Stimulated activated naive B cell treated with anti-CD40 and anti-IgM and Interleukin-4, amounts not matched to agents 10 μg/mL and 1 μg/mL and 100 μg/mL, for 72 hours (primary cell): ENCODE data around the gene PRKN.

Experiments used
- ATAC-seq, 2 donors: fragments of 150-1000 bp; cut with Tn5 transposase; replicated peaks; 2 replicates each; pipeline ENCODE4 v1.10.0; 2021; ENCODE audit warnings: moderate library complexity in 1 of 2
- DNase-seq: peaks from one replicate; pipeline ENCODE4 v3.0.0; 2021
- H3K27ac Mint-ChIP-seq: one replicate; pipeline ENCODE4 v1.8.0; 2022; ENCODE audit warnings: mild to moderate bottlenecking, mixed read lengths
- H3K27me3 Mint-ChIP-seq, 2 donors: one replicate each; pipeline ENCODE4 v1.8.0; 2022; ENCODE audit warnings: mixed read lengths in 2 of 2
- H3K36me3 Mint-ChIP-seq, 2 donors: one replicate each; pipeline ENCODE4 v1.8.0; 2022; ENCODE audit warnings: mixed read lengths in 2 of 2, mild to moderate bottlenecking in 1 of 2
- H3K4me1 Mint-ChIP-seq, 2 donors: one replicate each; pipeline ENCODE4 v1.8.0; 2022; ENCODE audit warnings: mixed read lengths in 2 of 2, mild to moderate bottlenecking in 1 of 2
- H3K4me3 Mint-ChIP-seq, 2 donors: one replicate each; pipeline ENCODE4 v1.8.0; 2022; ENCODE audit warnings: mild to moderate bottlenecking in 2 of 2, mixed read lengths in 2 of 2, moderate library complexity in 1 of 2
- H3K9me3 Mint-ChIP-seq, 2 donors: one replicate each; pipeline ENCODE4 v1.8.0; 2022; ENCODE audit warnings: mixed read lengths in 2 of 2, mild to moderate bottlenecking in 1 of 2

Gene PRKN

DNA sequence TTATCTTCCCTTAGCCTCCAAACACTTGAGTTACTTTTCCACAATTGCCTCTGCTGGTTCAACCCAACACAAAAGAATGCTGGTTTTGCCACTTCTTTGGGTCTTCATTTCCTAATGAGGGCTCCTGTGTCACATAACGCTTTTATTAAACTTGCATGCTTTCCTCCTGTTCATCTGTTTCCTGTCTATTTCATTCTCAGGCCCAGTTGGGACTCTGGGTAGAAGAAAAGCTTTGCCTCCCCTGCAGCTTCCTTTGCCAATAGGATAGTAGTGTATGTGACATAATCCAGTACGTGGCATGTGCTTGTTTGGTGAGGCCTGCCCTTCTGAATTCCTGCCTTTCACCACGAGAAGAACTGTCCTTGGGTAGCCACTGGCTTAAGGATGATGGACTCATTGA is 924.4 kb downstream of the PRKN start:
- Mint-ChIP-seq H3K9me3 (peaks cover 0 to 4% of the 10 kb centered on the region in 2 donors), H3K36me3 (no peaks in the 10 kb centered on the region), H3K4me1 (no peaks in the 10 kb centered on the region), H3K27me3 (no peaks in the 10 kb centered on the region), H3K4me3 (no peak overlapping the region), H3K27ac (no peak overlapping the region)
- ATAC-seq (no peak), DNase-seq (no peak)

DNA sequence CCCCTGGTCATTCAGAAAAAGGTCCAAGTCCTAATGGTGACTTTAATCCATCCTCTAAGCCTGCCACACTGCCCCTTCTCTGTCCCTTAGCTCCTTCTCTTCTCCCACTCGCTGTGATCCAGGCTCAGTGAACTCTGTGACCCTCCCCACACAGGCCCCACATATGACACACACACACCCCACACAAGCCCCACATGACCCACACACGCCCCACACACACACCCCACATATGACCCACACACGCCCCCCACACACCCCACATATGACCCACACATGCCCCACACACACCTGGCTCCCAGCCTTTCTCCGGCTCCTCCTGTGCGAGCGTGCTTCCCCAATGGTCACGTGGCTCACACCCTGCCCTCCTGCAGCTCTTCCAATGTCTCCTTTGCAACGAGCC is 925.3 kb downstream of the PRKN start:
- H3K27me3 Mint-ChIP-seq, result no peaks in the 10 kb centered on the region

DNA sequence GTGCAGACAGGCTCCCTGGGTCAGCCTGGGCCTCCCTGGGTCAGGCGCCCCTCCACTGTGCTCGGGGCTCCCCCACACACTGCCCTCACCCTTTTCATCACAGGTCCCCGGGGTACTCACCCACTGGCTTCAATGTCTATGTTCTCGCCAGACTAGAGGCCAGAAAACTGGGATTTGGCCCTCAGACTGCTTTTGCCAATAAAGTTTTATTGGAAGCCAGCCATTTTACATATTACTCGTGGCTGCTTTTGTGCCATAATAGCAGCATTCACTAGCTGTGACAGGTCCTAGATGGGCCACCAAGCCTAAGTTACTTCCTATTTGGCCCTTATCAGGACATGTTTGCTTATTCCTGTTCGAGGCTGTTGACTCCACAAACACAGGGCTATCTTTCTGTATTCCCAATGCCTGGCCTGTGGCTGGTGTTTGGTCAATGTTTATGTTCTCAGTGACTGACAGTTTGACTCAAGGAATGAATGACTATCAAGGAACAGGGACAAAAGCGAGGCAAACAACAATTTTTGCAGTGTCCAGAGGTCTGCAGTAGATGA is 928.6 kb downstream of the PRKN start:
- Mint-ChIP-seq H3K27ac (no peak overlapping the region), H3K4me1 (no peaks in the 10 kb centered on the region), H3K36me3 (no peaks in the 10 kb centered on the region), H3K9me3 (peaks cover 0 to 4% of the 10 kb centered on the region in 2 donors), H3K4me3 (no peak overlapping the region), H3K27me3 (no peaks in the 10 kb centered on the region)
- no peak for ATAC-seq
- no peak for DNase-seq

More for the DNA sequence above, 925.3 kb downstream of the PRKN start:
- no peak overlapping the region for H3K4me3 Mint-ChIP-seq
- peaks cover 0 to 4% of the 10 kb centered on the region in 2 donors for H3K9me3 Mint-ChIP-seq
- no peak overlapping the region for H3K27ac Mint-ChIP-seq
- no peaks in the 10 kb centered on the region for H3K4me1 Mint-ChIP-seq
- no peak for ATAC-seq
- DNase-seq, result no peak
- H3K36me3 Mint-ChIP-seq, result no peaks in the 10 kb centered on the region

DNA sequence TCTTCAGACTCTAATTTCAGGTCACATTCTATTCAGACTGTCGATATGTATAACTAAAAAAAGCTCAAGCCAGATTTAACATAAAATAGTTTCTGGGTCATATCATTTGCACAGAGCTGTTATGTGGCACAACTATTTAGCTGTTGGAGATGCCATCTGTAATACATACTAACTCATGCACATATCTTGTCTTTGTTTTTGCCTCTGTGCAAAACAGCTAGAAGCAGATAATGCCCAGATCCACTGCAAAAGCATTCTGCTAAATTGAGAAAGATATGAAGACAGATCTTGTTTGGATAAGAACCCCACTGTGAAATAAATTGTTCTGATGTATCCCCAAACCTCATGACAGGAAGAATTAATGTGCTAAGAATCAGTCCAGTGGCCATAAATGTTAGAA is 930.9 kb downstream of the PRKN start:
- Mint-ChIP-seq H3K4me1 (no peaks in the 10 kb centered on the region), H3K9me3 (peaks cover 0 to 4% of the 10 kb centered on the region in 2 donors), H3K27ac (no peak overlapping the region), H3K4me3 (no peak overlapping the region), H3K27me3 (no peaks in the 10 kb centered on the region), H3K36me3 (no peaks in the 10 kb centered on the region)
- ATAC-seq, result no peak
- DNase-seq, result no peak

DNA sequence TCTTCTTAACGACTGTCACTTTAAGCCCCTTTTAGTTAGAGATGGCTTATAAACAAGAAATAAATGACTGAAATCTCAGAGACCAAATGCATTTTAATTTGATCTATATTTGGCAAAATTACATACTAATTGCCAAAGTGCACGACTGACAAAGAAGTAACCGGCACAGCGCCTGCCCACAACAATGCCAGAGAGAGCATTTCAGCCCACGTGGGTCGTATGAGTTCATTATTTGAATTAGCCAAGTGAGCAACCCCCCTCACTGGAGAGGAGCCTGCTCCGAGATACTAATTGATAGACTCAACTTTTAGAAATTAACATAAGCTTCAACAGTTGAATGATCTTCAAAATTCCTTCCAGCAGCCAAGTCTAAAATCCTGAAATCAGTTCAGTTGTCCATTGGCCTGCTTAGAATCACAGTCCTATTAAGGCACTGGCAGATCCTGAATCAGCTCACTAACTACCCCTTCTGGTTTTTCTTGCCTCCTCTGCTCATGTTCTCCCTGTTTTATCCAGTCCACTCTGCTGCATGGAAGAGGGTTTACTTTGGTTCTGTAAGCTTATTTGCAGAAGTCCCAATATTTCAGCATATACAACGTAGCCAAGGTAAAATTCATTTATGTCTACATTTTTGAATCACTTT is 934.6 kb downstream of the PRKN start:
- DNase-seq, result no peak
- Mint-ChIP-seq H3K4me3 (no peak overlapping the region), H3K27ac (no peak overlapping the region), H3K27me3 (no peaks in the 10 kb centered on the region), H3K4me1 (no peaks in the 10 kb centered on the region), H3K36me3 (no peaks in the 10 kb centered on the region), H3K9me3 (peaks cover 3 to 4% of the 10 kb centered on the region in 2 donors)
- ATAC-seq, result no peak

DNA sequence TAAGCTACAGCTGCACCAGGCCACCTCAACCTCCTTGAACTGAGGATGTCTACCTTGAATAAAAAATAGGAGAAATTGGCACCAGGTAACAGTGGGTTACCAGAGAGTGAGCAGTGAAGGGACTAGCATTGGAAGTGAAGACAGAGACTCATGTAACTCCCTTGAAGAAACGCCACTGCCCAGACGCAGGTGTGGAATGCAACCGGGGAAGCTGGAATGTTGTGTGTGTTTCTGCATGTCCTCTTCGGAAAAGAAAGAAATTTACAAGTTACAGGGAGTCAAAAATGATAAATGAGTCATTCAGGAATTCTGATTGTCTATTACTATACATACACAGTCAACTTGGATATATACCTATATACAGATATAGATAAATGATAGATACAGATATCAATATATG is 939.0 kb downstream of the PRKN start:
- H3K4me3 Mint-ChIP-seq, result no peak overlapping the region
- no peak overlapping the region for H3K27ac Mint-ChIP-seq
- no peak for ATAC-seq
- H3K27me3 Mint-ChIP-seq, result no peaks in the 10 kb centered on the region
- H3K36me3 Mint-ChIP-seq, result no peaks in the 10 kb centered on the region
- no peaks in the 10 kb centered on the region for H3K4me1 Mint-ChIP-seq
- H3K9me3 Mint-ChIP-seq, result peaks cover 3 to 6% of the 10 kb centered on the region in 2 donors
- no peak for DNase-seq

DNA sequence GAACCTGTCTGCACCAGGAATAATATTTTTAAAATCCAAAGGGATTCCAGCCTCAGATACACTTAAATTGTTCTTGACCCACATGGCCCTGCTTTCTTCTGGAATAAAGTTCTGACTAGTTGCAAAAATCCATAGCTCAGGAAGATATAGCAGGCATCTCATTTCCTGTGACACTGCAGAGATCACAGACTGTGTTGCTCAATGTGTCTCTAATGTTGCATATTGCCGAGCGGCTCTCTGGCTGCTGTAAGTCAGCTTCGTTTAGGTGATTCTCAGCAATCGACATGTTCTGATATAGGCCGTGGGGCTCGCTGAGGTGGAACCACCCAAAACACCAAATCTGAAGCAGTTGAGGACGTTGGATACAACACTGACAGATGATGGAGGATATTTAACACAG is 955.4 kb downstream of the PRKN start:
- no peaks in the 10 kb centered on the region for H3K27me3 Mint-ChIP-seq

DNA sequence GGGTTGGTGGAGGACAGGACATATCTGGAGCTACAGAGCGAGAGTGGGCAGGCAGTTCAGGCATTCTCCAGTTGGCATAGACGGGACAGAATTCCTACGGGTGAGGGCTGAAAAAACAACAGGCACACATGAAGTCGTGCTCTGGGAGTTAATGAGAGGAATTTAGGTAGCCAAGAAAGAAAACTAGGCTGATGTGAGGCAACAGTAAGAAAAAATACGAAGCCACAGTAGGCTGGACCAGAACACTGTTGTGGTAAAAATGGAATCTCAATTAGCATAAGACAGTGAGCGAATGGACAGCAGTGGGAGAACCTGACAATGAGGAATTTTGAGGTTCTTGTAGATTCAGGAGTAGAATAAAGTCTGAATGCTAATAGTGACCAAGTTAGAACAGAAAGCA is 965.6 kb downstream of the PRKN start:
- Mint-ChIP-seq H3K4me1 (no peaks in the 10 kb centered on the region), H3K4me3 (no peak overlapping the region), H3K27ac (no peak overlapping the region), H3K36me3 (no peaks in the 10 kb centered on the region), H3K9me3 (peaks cover 0 to 1% of the 10 kb centered on the region in 2 donors), H3K27me3 (no peaks in the 10 kb centered on the region)
- ATAC-seq, result no peak
- no peak for DNase-seq

More for the DNA sequence above, 955.4 kb downstream of the PRKN start:
- Mint-ChIP-seq H3K4me3 (no peak overlapping the region), H3K36me3 (no peaks in the 10 kb centered on the region), H3K4me1 (no peaks in the 10 kb centered on the region), H3K9me3 (no peaks in the 10 kb centered on the region), H3K27ac (no peak overlapping the region)
- ATAC-seq (no peak), DNase-seq (no peak)

DNA sequence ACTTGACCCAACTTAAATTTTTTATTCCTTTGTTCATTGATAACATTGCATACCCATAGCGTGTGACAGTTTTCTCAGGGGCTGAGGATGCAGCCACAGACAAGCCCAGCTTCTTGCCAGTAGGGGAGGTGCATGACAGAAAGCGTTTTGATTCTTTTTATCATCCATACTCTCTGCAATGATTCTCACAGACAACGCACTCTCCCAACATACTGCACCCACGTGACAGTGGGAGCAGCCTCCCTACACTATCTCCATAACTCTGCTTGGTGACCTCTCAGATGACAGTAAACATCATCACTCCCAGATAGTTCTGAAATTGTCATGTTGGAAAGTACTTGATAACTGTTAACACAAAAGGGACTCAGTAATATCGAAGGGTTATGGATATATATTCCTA is 972.5 kb downstream of the PRKN start:
- H3K27me3 Mint-ChIP-seq, result no peaks in the 10 kb centered on the region
- no peak overlapping the region for H3K27ac Mint-ChIP-seq
- H3K4me3 Mint-ChIP-seq, result no peak overlapping the region
- no peaks in the 10 kb centered on the region for H3K4me1 Mint-ChIP-seq
- ATAC-seq, result no peak
- DNase-seq, result no peak
- no peaks in the 10 kb centered on the region for H3K36me3 Mint-ChIP-seq
- H3K9me3 Mint-ChIP-seq, result no peaks in the 10 kb centered on the region

DNA sequence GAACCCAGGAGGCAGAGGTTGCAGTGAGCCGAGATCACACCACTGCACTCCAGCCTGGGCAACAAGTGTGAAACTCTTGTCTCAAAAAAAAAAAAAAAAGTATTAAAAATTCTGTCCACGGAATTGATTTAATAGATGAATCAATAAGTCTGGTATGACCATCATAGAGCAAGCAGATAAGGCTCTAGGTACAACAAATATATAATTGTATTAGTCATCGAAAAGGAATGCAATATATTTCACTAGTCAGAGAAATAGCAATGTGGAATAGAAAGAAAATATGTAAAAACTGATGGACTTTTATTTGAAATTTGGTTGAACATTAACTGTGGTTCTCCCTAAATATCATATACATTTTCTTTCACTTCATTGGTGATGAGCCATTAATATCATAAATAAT is 976.9 kb downstream of the PRKN start:
- no peaks in the 10 kb centered on the region for H3K36me3 Mint-ChIP-seq
- ATAC-seq (no peak), DNase-seq (no peak)
- no peaks in the 10 kb centered on the region for H3K27me3 Mint-ChIP-seq
- no peaks in the 10 kb centered on the region for H3K9me3 Mint-ChIP-seq
- no peaks in the 10 kb centered on the region for H3K4me1 Mint-ChIP-seq
- H3K4me3 Mint-ChIP-seq, result no peak overlapping the region
- no peak overlapping the region for H3K27ac Mint-ChIP-seq

DNA sequence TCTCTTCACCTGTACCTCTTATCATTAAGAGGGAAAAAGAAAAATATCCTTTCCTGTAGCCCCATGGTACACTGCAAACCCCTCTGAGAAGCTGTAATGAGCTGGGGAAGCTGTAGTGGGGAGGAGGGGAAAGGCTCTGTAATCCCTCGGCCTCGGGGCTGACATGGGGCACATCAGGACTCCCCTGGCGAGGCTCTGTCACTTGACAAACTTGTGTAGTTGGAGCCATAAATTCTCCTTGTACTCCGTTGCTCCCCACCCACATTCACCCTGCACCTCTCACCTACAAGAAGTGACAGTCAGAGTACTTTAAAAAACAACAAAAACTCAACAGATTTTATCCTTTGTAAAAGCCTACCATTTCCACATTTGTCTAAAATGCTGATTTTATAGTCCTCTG is 978.0 kb downstream of the PRKN start:
- Mint-ChIP-seq H3K9me3 (no peaks in the 10 kb centered on the region), H3K36me3 (no peaks in the 10 kb centered on the region), H3K4me3 (no peak overlapping the region), H3K4me1 (no peaks in the 10 kb centered on the region), H3K27me3 (no peaks in the 10 kb centered on the region), H3K27ac (no peak overlapping the region)
- ATAC-seq (no peak), DNase-seq (no peak)

DNA sequence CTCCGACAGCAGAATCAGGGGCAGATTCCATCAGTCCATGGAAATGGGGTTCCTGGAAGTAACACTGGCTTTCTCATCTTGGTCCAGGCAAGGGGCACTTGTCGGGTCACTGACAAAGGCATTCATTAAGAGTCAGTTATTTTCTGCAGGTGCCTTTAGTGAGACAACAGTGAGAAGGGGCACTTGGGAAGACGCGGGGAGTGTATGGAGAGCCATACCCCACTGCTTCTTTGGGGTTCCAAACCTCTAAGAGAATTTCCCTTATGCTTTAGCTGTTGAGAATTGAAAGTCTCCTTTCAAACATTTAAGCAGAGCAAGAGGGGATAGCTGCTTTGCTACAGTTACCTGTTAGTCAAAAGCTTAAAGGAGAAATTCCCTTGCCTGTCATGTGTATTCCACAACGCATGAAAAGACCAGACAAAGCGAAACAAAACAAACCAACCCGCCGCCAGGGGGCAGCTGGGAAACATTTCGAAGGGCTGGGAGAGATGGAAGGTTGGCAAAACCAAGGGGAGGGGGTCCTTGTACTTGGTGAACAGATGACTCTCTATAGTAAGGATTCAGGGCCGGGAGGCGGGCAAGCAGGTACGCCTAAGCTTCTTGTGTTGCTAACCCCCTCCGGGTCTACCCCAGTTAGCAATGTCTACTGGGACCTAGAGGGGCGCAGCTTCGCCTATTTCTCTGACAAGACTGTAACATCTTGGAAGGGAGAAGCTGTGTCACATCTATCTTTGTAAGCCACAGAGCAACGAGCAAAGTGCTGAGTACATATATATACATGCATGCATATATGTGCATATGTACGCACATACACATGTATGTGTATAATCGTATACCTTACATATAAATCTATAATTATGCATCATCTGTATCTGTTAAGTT is 978.8 kb downstream of the PRKN start:
- Mint-ChIP-seq H3K4me3 (no peak overlapping the region), H3K4me1 (no peaks in the 10 kb centered on the region), H3K9me3 (no peaks in the 10 kb centered on the region), H3K27me3 (no peaks in the 10 kb centered on the region), H3K27ac (no peak overlapping the region), H3K36me3 (no peaks in the 10 kb centered on the region)
- DNase-seq, result no peak
- peak in 1 of 2 donors; percentile 25 for ATAC-seq

DNA sequence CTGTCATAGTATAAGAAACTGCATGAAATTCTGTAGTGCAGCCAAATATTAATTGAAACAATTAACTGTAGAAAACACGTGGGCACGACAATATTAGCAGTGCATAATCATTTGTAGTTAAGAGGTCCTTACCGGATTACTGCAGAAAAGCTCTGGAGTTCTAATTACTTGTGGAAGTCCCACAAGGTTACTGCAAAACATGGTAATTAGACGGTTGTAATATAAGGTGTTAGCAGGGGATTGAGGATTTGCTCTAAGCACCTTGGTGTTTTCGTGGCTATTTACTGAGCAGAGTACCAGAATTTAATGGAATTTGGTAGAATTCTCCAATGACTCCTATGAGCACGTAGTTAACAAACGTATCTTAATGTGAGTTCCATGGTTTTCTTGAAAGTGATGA is 980.1 kb downstream of the PRKN start:
- ATAC-seq (no peak), DNase-seq (no peak)
- no peaks in the 10 kb centered on the region for H3K27me3 Mint-ChIP-seq
- peaks cover 0 to 3% of the 10 kb centered on the region in 2 donors for H3K4me1 Mint-ChIP-seq
- peaks cover 0 to 3% of the 10 kb centered on the region in 2 donors for H3K9me3 Mint-ChIP-seq
- no peak overlapping the region for H3K27ac Mint-ChIP-seq
- peaks cover 0 to 4% of the 10 kb centered on the region in 2 donors for H3K36me3 Mint-ChIP-seq
- H3K4me3 Mint-ChIP-seq, result no peak overlapping the region

DNA sequence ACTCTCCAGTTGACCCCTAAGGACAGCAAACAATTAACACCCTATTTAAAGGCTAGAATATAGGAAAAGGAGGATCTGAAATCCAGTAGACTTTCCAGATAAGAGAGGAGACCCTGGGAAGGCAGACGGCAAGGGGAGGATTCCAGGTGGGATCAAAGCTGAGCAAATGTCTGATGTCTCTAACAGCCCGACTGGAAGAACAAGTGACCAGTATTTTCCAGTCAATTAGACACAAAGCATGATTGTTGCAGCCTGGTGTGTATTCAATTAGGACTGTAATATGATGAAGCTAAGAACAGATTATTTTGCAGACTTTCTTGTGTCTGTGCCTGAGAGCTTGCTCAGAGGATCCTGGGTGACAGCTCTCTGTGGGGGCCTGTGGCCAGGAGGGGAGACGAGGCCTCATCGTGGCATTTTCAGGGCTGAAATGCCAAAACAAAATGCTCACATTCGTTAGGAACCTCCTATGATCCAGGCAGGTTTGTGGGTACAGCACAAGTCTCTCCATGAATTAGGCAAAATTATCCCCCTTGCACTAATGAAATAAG is 981.9 kb downstream of the PRKN start:
- ATAC-seq, result no peak
- DNase-seq, result no peak
- peaks cover 0 to 4% of the 10 kb centered on the region in 2 donors for H3K36me3 Mint-ChIP-seq
- H3K27me3 Mint-ChIP-seq, result no peaks in the 10 kb centered on the region
- H3K9me3 Mint-ChIP-seq, result peaks cover 3% of the 10 kb centered on the region in 2 donors
- H3K27ac Mint-ChIP-seq, result no peak overlapping the region
- peaks cover 0 to 3% of the 10 kb centered on the region in 2 donors for H3K4me1 Mint-ChIP-seq
- H3K4me3 Mint-ChIP-seq, result no peak overlapping the region
